IMR-90 (cell line): ENCODE results near the gene CLIC5. TPM values are rescaled to one million over a fixed set of nuclear protein-coding genes. Genes with fewer than 3 reads are reported as not detected.

ENCODE experiments used
- ATAC-seq: fragments of 200-7000 bp; cut with Tn5 transposase; 2 replicates; pipeline ENCODE4 v1.9.1; 2020; ENCODE audit warnings: low read depth, mild to moderate bottlenecking, moderate library complexity
- BruUV-seq: library from RNA; stranded (reverse); fragments of 400-500 nt; replicated peaks from 2 replicates; lab custom pipeline; 2021; lab: Mats Ljungman, UMichigan
- CTCF ChIA-PET: fragments of 300-600 bp; formaldehyde crosslinking; extraction: SDS; loops from one replicate; lab custom pipeline; 2021; ENCODE audit warnings: antibody characterized with exemption; lab: Yijun Ruan, JAX
- POLR2A ChIA-PET: fragments of 300-600 bp; sonication (Branson Sonifier 250); formaldehyde crosslinking; loops from one replicate; lab custom pipeline; 2022; ENCODE audit warnings: antibody characterized with exemption; ENCODE audit not compliant: unreplicated experiment; lab: Charles Lee
- DNase-seq: peaks from one replicate; pipeline ENCODE4 v3.0.0; 2013
- H2AFZ ChIP-seq: replicated peaks from 2 replicates; pipeline ENCODE3; 2013; ENCODE audit warnings: low read length, mild to moderate bottlenecking; ENCODE audit not compliant: poor library complexity
- H2AK5ac ChIP-seq: 2 replicates; pipeline ENCODE4 v1.6.1; 2013; ENCODE audit warnings: low read depth, low read length, inconsistent platforms
- H2AK9ac ChIP-seq: replicated peaks from 2 replicates; pipeline ENCODE3; 2013; ENCODE audit warnings: mild to moderate bottlenecking, low read depth, low read length, moderate library complexity; ENCODE audit not compliant: poor library complexity
- H2BK120ac ChIP-seq: 2 replicates; pipeline ENCODE4 v1.6.1; 2013; ENCODE audit warnings: low read depth, low read length, inconsistent platforms
- H2BK15ac ChIP-seq: 3 replicates; pipeline ENCODE4 v1.6.1; 2013; ENCODE audit warnings: low read depth, low read length, inconsistent platforms
- H2BK20ac ChIP-seq: 2 replicates; pipeline ENCODE4 v1.6.1; 2013; ENCODE audit warnings: low read depth, mild to moderate bottlenecking, inconsistent platforms, low read length, moderate library complexity
- H2BK5ac ChIP-seq: 2 replicates; pipeline ENCODE4 v1.6.1; 2013; ENCODE audit warnings: mild to moderate bottlenecking, low read depth, low read length, inconsistent platforms; ENCODE audit not compliant: poor library complexity, severe bottlenecking
- H3K14ac ChIP-seq: replicated peaks from 2 replicates; pipeline ENCODE4 v1.6.1; 2013; ENCODE audit warnings: low read depth, low read length, inconsistent platforms
- H3K18ac ChIP-seq: 2 replicates; pipeline ENCODE4 v1.6.1; 2013; ENCODE audit warnings: low read depth, low read length, control low read depth
- H3K23ac ChIP-seq: 2 replicates; pipeline ENCODE4 v1.6.1; 2013; ENCODE audit warnings: low read depth, low read length, inconsistent platforms
- H3K27ac ChIP-seq: 2 replicates; pipeline ENCODE4 v1.5.1; 2013; ENCODE audit warnings: mild to moderate bottlenecking, control low read depth, low read length; ENCODE audit not compliant: insufficient read depth
- H3K27me3 ChIP-seq: 2 replicates; pipeline ENCODE4 v1.6.1; 2013; ENCODE audit warnings: low read length; ENCODE audit not compliant: control insufficient read depth, insufficient read depth
- H3K36me3 ChIP-seq: 2 replicates; pipeline ENCODE4 v1.6.1; 2013; ENCODE audit warnings: low read length, mixed read lengths; ENCODE audit not compliant: control insufficient read depth, insufficient read depth
- H3K4ac ChIP-seq: 2 replicates; pipeline ENCODE4 v1.6.1; 2013; ENCODE audit warnings: low read depth, low read length, inconsistent platforms
- H3K4me1 ChIP-seq: 2 replicates; pipeline ENCODE4 v1.6.1; 2013; ENCODE audit warnings: low read length, mixed read lengths; ENCODE audit not compliant: control insufficient read depth, insufficient read depth
- H3K4me2 ChIP-seq: 2 replicates; pipeline ENCODE4 v1.6.1; 2013; ENCODE audit warnings: low read depth, mild to moderate bottlenecking, control low read depth, low read length, moderate library complexity
- H3K4me3 ChIP-seq: 2 replicates; pipeline ENCODE4 v1.5.1; 2013; ENCODE audit warnings: low read depth, mild to moderate bottlenecking, control low read depth, low read length, moderate library complexity; ENCODE audit not compliant: insufficient read depth
- H3K56ac ChIP-seq: 2 replicates; pipeline ENCODE4 v1.6.1; 2013; ENCODE audit warnings: low read length, inconsistent platforms; ENCODE audit not compliant: insufficient read depth; ENCODE audit errors: extremely low read depth
- H3K79me1 ChIP-seq, 2 experiments: 2 replicates each; pipeline ENCODE4 v1.6.1; 2013; ENCODE audit warnings: low read length in 2 of 2, inconsistent platforms in 1 of 2, low read depth in 1 of 2
- H3K9ac ChIP-seq: 2 replicates; pipeline ENCODE4 v1.6.1; 2013; ENCODE audit warnings: low read depth, low read length, control low read depth
- H3K9me1 ChIP-seq: 2 replicates; pipeline ENCODE4 v1.6.1; 2013; ENCODE audit warnings: low read length, inconsistent platforms; ENCODE audit not compliant: insufficient read depth
- H3K9me3 ChIP-seq: 2 replicates; pipeline ENCODE4 v1.6.1; 2013; ENCODE audit warnings: low read length; ENCODE audit not compliant: control insufficient read depth, insufficient read depth
- H4K20me1 ChIP-seq: 2 replicates; pipeline ENCODE4 v1.6.1; 2013; ENCODE audit warnings: low read length, inconsistent platforms; ENCODE audit not compliant: insufficient read depth
- H4K5ac ChIP-seq: 2 replicates; pipeline ENCODE4 v1.6.1; 2013; ENCODE audit warnings: mild to moderate bottlenecking, low read depth, low read length, control low read depth
- H4K8ac ChIP-seq, 2 experiments: 2 replicates each; pipeline ENCODE4 v1.6.1; 2013; ENCODE audit warnings: low read depth in 2 of 2, low read length in 2 of 2, control low read depth in 1 of 2, inconsistent platforms in 1 of 2
- H4K91ac ChIP-seq: 2 replicates; pipeline ENCODE4 v1.6.1; 2013; ENCODE audit warnings: low read depth, low read length, inconsistent platforms; ENCODE audit not compliant: insufficient read depth
- BHLHE40 ChIP-seq: fragments of 150-350 bp; IDR thresholded peaks from 2 replicates; pipeline ENCODE4 v1.6.1; 2016; ENCODE audit warnings: mild to moderate bottlenecking, low read depth, low read length
- CEBPB ChIP-seq: IDR thresholded peaks from 2 replicates; pipeline ENCODE4 v1.6.1; 2012; ENCODE audit warnings: low read depth, low read length, improper control_type of control experiment
- CHD1 ChIP-seq: IDR thresholded peaks from 2 replicates; pipeline ENCODE4 v1.6.1; 2012; ENCODE audit warnings: low read depth, low read length, improper control_type of control experiment
- ELK1 ChIP-seq: fragments of 150-350 bp; IDR thresholded peaks from 2 replicates; pipeline ENCODE4 v1.6.1; 2016; ENCODE audit warnings: low read depth, mild to moderate bottlenecking, low read length, moderate library complexity, borderline replicate concordance
- FOS ChIP-seq: fragments of 150-350 bp; IDR thresholded peaks from 2 replicates; pipeline ENCODE4 v1.6.1; 2016; ENCODE audit warnings: low read depth, low read length
- MAFK ChIP-seq: IDR thresholded peaks from 2 replicates; pipeline ENCODE4 v1.6.1; 2012; ENCODE audit warnings: low read depth, low read length, improper control_type of control experiment
- MAZ ChIP-seq: IDR thresholded peaks from 2 replicates; pipeline ENCODE4 v1.6.1; 2012; ENCODE audit warnings: low read depth, mild to moderate bottlenecking, low read length, improper control_type of control experiment, moderate library complexity, borderline replicate concordance
- MXI1 ChIP-seq: IDR thresholded peaks from 2 replicates; pipeline ENCODE4 v1.6.1; 2012; ENCODE audit warnings: low read depth, mild to moderate bottlenecking, low read length, moderate library complexity, borderline replicate concordance
- NFE2L2 ChIP-seq: fragments of 150-350 bp; IDR thresholded peaks from 2 replicates; pipeline ENCODE4 v1.6.1; 2016; ENCODE audit warnings: low read depth, mild to moderate bottlenecking, low read length
- POLR2A ChIP-seq: IDR thresholded peaks from 2 replicates; pipeline ENCODE4 v1.6.1; 2012; ENCODE audit warnings: mild to moderate bottlenecking, low read depth, low read length
- RAD21 ChIP-seq: IDR thresholded peaks from 2 replicates; pipeline ENCODE4 v1.6.1; 2012; ENCODE audit warnings: low read length, improper control_type of control experiment
- RCOR1 ChIP-seq: IDR thresholded peaks from 2 replicates; pipeline ENCODE4 v1.6.1; 2012; ENCODE audit warnings: mild to moderate bottlenecking, low read length, improper control_type of control experiment; ENCODE audit not compliant: insufficient replicate concordance
- RFX5 ChIP-seq: IDR thresholded peaks from 2 replicates; pipeline ENCODE4 v1.8.0; 2012; ENCODE audit warnings: low read depth, mild to moderate bottlenecking, low read length, moderate library complexity
- SMC3 ChIP-seq: fragments of 150-350 bp; IDR thresholded peaks from 2 replicates; pipeline ENCODE4 v1.6.1; 2016; ENCODE audit warnings: low read depth, mild to moderate bottlenecking, antibody characterized with exemption, low read length, moderate library complexity
- USF2 ChIP-seq: fragments of 150-350 bp; IDR thresholded peaks from 2 replicates; pipeline ENCODE4 v1.6.1; 2017; ENCODE audit warnings: mild to moderate bottlenecking, antibody characterized with exemption, low read length, low read depth
- WGBS, 2 experiments: methylation state at CpG; one replicate each; pipeline versions ENCODE4 v1.1.5 to v1.1.7; 2013; ENCODE audit warnings: missing lambda C conversion rate in 2 of 2; ENCODE audit not compliant: insufficient read length in 1 of 2; ENCODE audit errors: extremely low coverage in 2 of 2; 5-methylcytosine and 5-hydroxymethylcytosine counted together
- dilution Hi-C: fragments of 300-500 bp; cut with HindIII; formaldehyde crosslinking; loops from one replicate; pipeline ENCODE4 v1.14.3; 2018; ENCODE audit warnings: low sequenced_read_pairs; ENCODE audit not compliant: unreplicated experiment
- in situ Hi-C: fragments of 300-500 bp; cut with MboI; formaldehyde crosslinking; loops from 3 replicates; pipeline ENCODE4 v1.14.3; 2019; ENCODE audit warnings: low sequenced_read_pairs, inconsistent platforms, mixed read lengths
- intact Hi-C: fragments of 100-400 bp; cut with micrococcal nuclease; formaldehyde crosslinking; loops from 2 replicates; pipeline ENCODE4 v1.10.0; 2022
- polyA plus RNA-seq, 3 experiments: library from polyadenylated mRNA; depleted of rRNA; stranded (reverse); fragments of >200 nt; gene quantifications; 2 replicates each; pipeline ENCODE4 v1.2.3, GENCODE V29; 2012; ENCODE audit warnings: low replicate concordance in 1 of 3
- total RNA-seq: library from RNA; depleted of rRNA; stranded (reverse); fragments of >200 nt; gene quantifications from 2 replicates; pipeline ENCODE4 v1.2.3, GENCODE V29; 2012
- TF ChIP-seq, protein P1 (sequence below): conservative IDR thresholded peaks from 2 replicates; pipeline ENCODE4 v1.5.1; 2012; ENCODE audit warnings: mild to moderate bottlenecking, low read depth, low read length, improper control_type of control experiment

The CLIC5 gene
- total and polyA plus RNA-seq, 2 of the 4 experiments (the other 2 are of a cell fraction) = not detected

DNA sequence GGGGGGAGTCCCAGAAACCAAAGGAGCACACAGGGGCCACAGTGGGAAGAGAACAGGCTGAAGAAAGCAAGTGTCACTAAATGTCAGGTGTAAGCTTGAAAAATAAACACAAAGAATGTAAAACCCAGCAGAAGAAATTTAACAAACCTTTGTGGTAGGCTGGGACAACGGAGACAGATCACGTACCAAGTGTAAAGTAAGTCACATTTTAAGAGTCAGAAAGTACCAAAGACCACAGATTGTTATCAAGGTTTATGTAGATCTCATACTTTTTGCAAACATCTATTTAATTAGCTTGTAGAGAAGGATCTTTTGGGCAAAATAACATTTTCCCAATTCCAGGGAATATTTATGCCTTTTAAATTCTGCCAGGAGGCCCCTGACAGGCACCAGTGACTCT is 1.6 kb downstream of the CLIC5 start:
- Histone ChIP-seq H2AK5ac (no peak overlapping the region), H3K56ac (no peak overlapping the region), H3K4ac (no peak overlapping the region), H2AK9ac (no peak overlapping the region), H3K23ac (no peak overlapping the region), H4K91ac (no peak overlapping the region), H3K9me1 (no peaks in the 10 kb centered on the region), H4K20me1 (no peaks in the 10 kb centered on the region), H3K9ac (no peak overlapping the region), H3K27me3 (peaks cover 34% of the 10 kb centered on the region), H3K36me3 (no peaks in the 10 kb centered on the region), H3K4me1 (peaks cover 5% of the 10 kb centered on the region; the same call in 1 of the 2 replicates), H3K27ac (no peak overlapping the region), H3K4me3 (no peak overlapping the region), H2BK5ac (no peak overlapping the region), H3K4me2 (no peak overlapping the region), H2AFZ (no peak overlapping the region), H2BK120ac (no peak overlapping the region), H2BK15ac (no peak overlapping the region), H2BK20ac (no peak overlapping the region), H3K79me1 (no peaks in the 10 kb centered on the region), H3K14ac (no peak overlapping the region), H4K5ac (no peak overlapping the region), H3K18ac (no peak overlapping the region), H4K8ac (no peak overlapping the region), H3K9me3 (no peaks in the 10 kb centered on the region)
- TF ChIP-seq RCOR1 (no peak), NFE2L2 (no peak), RFX5 (no peak), RAD21 (no peak), CHD1 (no peak), MAFK (no peak), FOS (no peak), USF2 (no peak), MAZ (no peak), POLR2A (no peak), SMC3 (no peak), MXI1 (no peak), BHLHE40 (no peak), CEBPB (no peak), ELK1 (no peak)
- TF ChIP-seq, protein P1, sequence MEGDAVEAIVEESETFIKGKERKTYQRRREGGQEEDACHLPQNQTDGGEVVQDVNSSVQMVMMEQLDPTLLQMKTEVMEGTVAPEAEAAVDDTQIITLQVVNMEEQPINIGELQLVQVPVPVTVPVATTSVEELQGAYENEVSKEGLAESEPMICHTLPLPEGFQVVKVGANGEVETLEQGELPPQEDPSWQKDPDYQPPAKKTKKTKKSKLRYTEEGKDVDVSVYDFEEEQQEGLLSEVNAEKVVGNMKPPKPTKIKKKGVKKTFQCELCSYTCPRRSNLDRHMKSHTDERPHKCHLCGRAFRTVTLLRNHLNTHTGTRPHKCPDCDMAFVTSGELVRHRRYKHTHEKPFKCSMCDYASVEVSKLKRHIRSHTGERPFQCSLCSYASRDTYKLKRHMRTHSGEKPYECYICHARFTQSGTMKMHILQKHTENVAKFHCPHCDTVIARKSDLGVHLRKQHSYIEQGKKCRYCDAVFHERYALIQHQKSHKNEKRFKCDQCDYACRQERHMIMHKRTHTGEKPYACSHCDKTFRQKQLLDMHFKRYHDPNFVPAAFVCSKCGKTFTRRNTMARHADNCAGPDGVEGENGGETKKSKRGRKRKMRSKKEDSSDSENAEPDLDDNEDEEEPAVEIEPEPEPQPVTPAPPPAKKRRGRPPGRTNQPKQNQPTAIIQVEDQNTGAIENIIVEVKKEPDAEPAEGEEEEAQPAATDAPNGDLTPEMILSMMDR = no peak
- intact Hi-C loops (no loop called here), dilution Hi-C loops (no loop called here), in situ Hi-C loops (no loop called here)
- ChIA-PET POLR2A (no interaction called here), CTCF (no interaction called here)
- no peak for DNase-seq
- no peak for ATAC-seq
- no CpG with 5 or more reads among the region's 2 CpGs for WGBS, 2 experiments
- no TSS peak for BruUV-seq
